Activated CD4-positive, alpha-beta T cell treated with anti-CD3 and anti-CD28 coated beads, Interleukin-2, amount 10 ng/mL, durations not matched to agents 7 days and 5 days (primary cell): Measurements from ENCODE around the gene MYOCOS. TPM values are rescaled to one million over a fixed set of nuclear protein-coding genes. Genes with fewer than 3 reads are reported as not detected.
A peak's percentile ranks its signal among the peaks of the same experiment; 100 is the strongest.

ENCODE experiments used
- CTCF ChIA-PET: fragments of 350-600 bp; sonication (Branson Sonifier 250); formaldehyde crosslinking; loops from one replicate; lab custom pipeline; 2021; ENCODE audit warnings: antibody characterized with exemption; lab: Charles Lee
- POLR2A ChIA-PET: fragments of 350-600 bp; sonication (Branson Sonifier 250); formaldehyde crosslinking; loops from one replicate; lab custom pipeline; 2021; ENCODE audit warnings: antibody characterized with exemption; lab: Charles Lee
- DNase-seq: peaks from one replicate; pipeline ENCODE4 v3.0.0-alpha.2; 2020
- H3K27ac Mint-ChIP-seq: one replicate; pipeline ENCODE4 v1.8.0; 2021; ENCODE audit warnings: mild to moderate bottlenecking, moderate library complexity, mixed read lengths
- H3K27me3 Mint-ChIP-seq: one replicate; pipeline ENCODE4 v1.8.0; 2021; ENCODE audit warnings: mixed read lengths
- H3K36me3 Mint-ChIP-seq: one replicate; pipeline ENCODE4 v1.8.0; 2021; ENCODE audit warnings: low read depth, mixed read lengths
- H3K4me1 Mint-ChIP-seq: one replicate; pipeline ENCODE4 v1.8.0; 2021; ENCODE audit warnings: mixed read lengths
- H3K4me3 Mint-ChIP-seq: one replicate; pipeline ENCODE4 v1.8.0; 2021; ENCODE audit warnings: mild to moderate bottlenecking, moderate library complexity, mixed read lengths
- H3K9me3 Mint-ChIP-seq: one replicate; pipeline ENCODE4 v1.8.0; 2021; ENCODE audit warnings: mixed read lengths
- total RNA-seq, 2 experiments: library from RNA; stranded (reverse); gene quantifications; one replicate each; pipeline ENCODE4 v1.2.3, GENCODE V29; 2021

MYOCOS gene
- total RNA-seq, 2 experiments from 2014 or later: 0.12 to 0.17 TPM

GRCh38 chr1:171635661-171636060 lies 13.6 kb downstream of the MYOCOS start:
- CTCF ChIA-PET: interaction anchor here (1.8 kb wide), 1 partner anchor 9 kb away, joined by 6 read pairs; no protein-coding TSS in a partner anchor
- Mint-ChIP-seq H3K4me1 (no peaks in the 10 kb centered on the region), H3K27me3 (peaks cover under 1% of the 10 kb centered on the region), H3K4me3 (no peak overlapping the region), H3K27ac (no peak overlapping the region), H3K36me3 (no peaks in the 10 kb centered on the region), H3K9me3 (no peaks in the 10 kb centered on the region)
- POLR2A ChIA-PET: no interaction called here
- no peak for DNase-seq

GRCh38 chr1:171636141-171636540 lies 14.1 kb downstream of the MYOCOS start:
- ChIA-PET CTCF (interaction anchor here (1.8 kb wide), 1 partner anchor 8 kb away, joined by 6 read pairs; no protein-coding TSS in a partner anchor), POLR2A (no interaction called here)
- Mint-ChIP-seq H3K27ac (no peak overlapping the region), H3K36me3 (no peaks in the 10 kb centered on the region), H3K4me3 (no peak overlapping the region), H3K9me3 (no peaks in the 10 kb centered on the region), H3K27me3 (no peaks in the 10 kb centered on the region), H3K4me1 (no peaks in the 10 kb centered on the region)
- DNase-seq: no peak

- Mint-ChIP-seq H3K9me3 (no peaks in the 10 kb centered on the region), H3K27me3 (no peaks in the 10 kb centered on the region), H3K36me3 (no peaks in the 10 kb centered on the region), H3K27ac (no peak overlapping the region), H3K4me1 (no peaks in the 10 kb centered on the region), H3K4me3 (no peak overlapping the region)
- ChIA-PET CTCF (interaction anchor here (0.7 kb wide), 1 partner anchor 73 kb away, joined by 4 read pairs; no protein-coding TSS in a partner anchor), POLR2A (no interaction called here)
- no peak for DNase-seq
These were observed 16.0 kb downstream of the MYOCOS start for GRCh38 chr1:171637928-171638576.

GRCh38 chr1:171640225-171640624 lies 18.2 kb downstream of the MYOCOS start:
- DNase-seq: no peak
- Mint-ChIP-seq H3K36me3 (no peaks in the 10 kb centered on the region), H3K4me3 (no peak overlapping the region), H3K9me3 (no peaks in the 10 kb centered on the region), H3K27ac (no peak overlapping the region), H3K4me1 (peaks cover 7% of the 10 kb centered on the region), H3K27me3 (no peaks in the 10 kb centered on the region)
- CTCF ChIA-PET: no interaction called here
- POLR2A ChIA-PET: no interaction called here

- DNase-seq: no peak
- POLR2A ChIA-PET: interaction anchor here (0.6 kb wide), 1 partner anchor 101 kb away, joined by 4 read pairs; the partner anchor contains the start of gene VAMP4
- Mint-ChIP-seq H3K9me3 (no peaks in the 10 kb centered on the region), H3K4me1 (peaks cover 10% of the 10 kb centered on the region), H3K27me3 (no peaks in the 10 kb centered on the region), H3K27ac (no peak overlapping the region), H3K4me3 (no peak overlapping the region), H3K36me3 (no peaks in the 10 kb centered on the region)
- CTCF ChIA-PET: no interaction called here
These were observed 19.2 kb downstream of the MYOCOS start for GRCh38 chr1:171641076-171641864.

GRCh38 chr1:171642197-171642596 lies 20.2 kb downstream of the MYOCOS start:
- POLR2A ChIA-PET: interaction anchor here (0.6 kb wide), 1 partner anchor 100 kb away, joined by 4 read pairs; the partner anchor contains the start of gene VAMP4
- Mint-ChIP-seq H3K4me3 (no peak overlapping the region), H3K9me3 (no peaks in the 10 kb centered on the region), H3K27me3 (no peaks in the 10 kb centered on the region), H3K36me3 (no peaks in the 10 kb centered on the region), H3K27ac (no peak overlapping the region), H3K4me1 (peaks cover 10% of the 10 kb centered on the region)
- no peak for DNase-seq
- CTCF ChIA-PET: interaction anchor here (0.7 kb wide), 1 partner anchor 773 kb away, joined by 3 read pairs; no protein-coding TSS in a partner anchor

GRCh38 chr1:171643156-171643555 lies 21.1 kb downstream of the MYOCOS start:
- no peaks in the 10 kb centered on the region for H3K27me3 Mint-ChIP-seq
- CTCF ChIA-PET: interaction anchor here (0.6 kb wide), 1 partner anchor 341 kb away, joined by 3 read pairs; no protein-coding TSS in a partner anchor
- DNase-seq: no peak
- H3K36me3 Mint-ChIP-seq: no peaks in the 10 kb centered on the region
- no peak overlapping the region for H3K4me3 Mint-ChIP-seq
- POLR2A ChIA-PET: no interaction called here
- H3K27ac Mint-ChIP-seq: no peak overlapping the region
- H3K4me1 Mint-ChIP-seq: peaks cover 10% of the 10 kb centered on the region
- no peaks in the 10 kb centered on the region for H3K9me3 Mint-ChIP-seq

- POLR2A ChIA-PET: interaction anchor here (0.6 kb wide), 1 partner anchor 17 kb away, joined by 5 read pairs; no protein-coding TSS in a partner anchor
- peak; percentile 84 for DNase-seq
- no peak overlapping the region for H3K4me3 Mint-ChIP-seq
These were observed 22.9 kb downstream of the MYOCOS start for GRCh38 chr1:171644805-171645483.

GRCh38 chr1:171645553-171646248 lies 23.7 kb downstream of the MYOCOS start:
- peaks cover 2% of the 10 kb centered on the region for H3K27me3 Mint-ChIP-seq
- ChIA-PET CTCF (interaction anchor here (0.6 to 3.0 kb wide), 12 partner anchors 9 to 339 kb away, joined by 3 to 33 read pairs (median 4); no protein-coding TSS in a partner anchor), POLR2A (no interaction called here)
- no peak for DNase-seq
- H3K36me3 Mint-ChIP-seq: no peaks in the 10 kb centered on the region
- no peak overlapping the region for H3K27ac Mint-ChIP-seq
- H3K4me1 Mint-ChIP-seq: peaks cover 10% of the 10 kb centered on the region
- no peaks in the 10 kb centered on the region for H3K9me3 Mint-ChIP-seq
- no peak overlapping the region for H3K4me3 Mint-ChIP-seq

More at GRCh38 chr1:171644805-171645483, 22.9 kb downstream of the MYOCOS start:
- H3K9me3 Mint-ChIP-seq: no peaks in the 10 kb centered on the region
- peaks cover 10% of the 10 kb centered on the region for H3K4me1 Mint-ChIP-seq
- CTCF ChIA-PET: interaction anchor here (0.5 to 3.0 kb wide), 22 partner anchors 9 to 756 kb away, joined by 3 to 33 read pairs (median 4); no protein-coding TSS in a partner anchor
- no peaks in the 10 kb centered on the region for H3K27me3 Mint-ChIP-seq
- no peak overlapping the region for H3K27ac Mint-ChIP-seq
- no peaks in the 10 kb centered on the region for H3K36me3 Mint-ChIP-seq

GRCh38 chr1:171646249-171646560 lies 24.2 kb downstream of the MYOCOS start:
- no peak overlapping the region for H3K4me3 Mint-ChIP-seq
- no peak overlapping the region for H3K27ac Mint-ChIP-seq
- POLR2A ChIA-PET: no interaction called here
- H3K36me3 Mint-ChIP-seq: no peaks in the 10 kb centered on the region
- peaks cover 10% of the 10 kb centered on the region for H3K4me1 Mint-ChIP-seq
- DNase-seq: no peak
- H3K27me3 Mint-ChIP-seq: peaks cover 3% of the 10 kb centered on the region
- CTCF ChIA-PET: interaction anchor here (0.6 to 3.0 kb wide), 6 partner anchors 9 to 339 kb away, joined by 3 to 33 read pairs (median 4); no protein-coding TSS in a partner anchor
- no peaks in the 10 kb centered on the region for H3K9me3 Mint-ChIP-seq

GRCh38 chr1:171652234-171652822 lies 30.3 kb downstream of the MYOCOS start, which contains the start of gene MYOC:
Gene MYOC (minus strand): TSS chr1:171652688. CDS start chr1:171652611, 77 bp downstream.
- no peaks in the 10 kb centered on the region for H3K9me3 Mint-ChIP-seq
- H3K4me3 Mint-ChIP-seq: no peak within 1 kb of the TSS
- ChIA-PET POLR2A (no interaction called here), CTCF (interaction anchor here (0.9 kb wide), 2 partner anchors 30 to 270 kb away, joined by 3 read pairs; partner anchors contain the start of gene MYOCOS)
- no peaks in the 10 kb centered on the region for H3K36me3 Mint-ChIP-seq
- peaks cover 19% of the 10 kb centered on the region for H3K27me3 Mint-ChIP-seq
- H3K27ac Mint-ChIP-seq: no peak within 1 kb of the TSS
- H3K4me1 Mint-ChIP-seq: peaks cover 13% of the 10 kb centered on the region
- DNase-seq: no peak
